IPS DF 4.7 (cell line): ENCODE measurements around the gene EBF4.
"Not testable (repeated sequence)": the region's sequence is repeated elsewhere in the genome, so short reads cannot be mapped to it uniquely, and the experiment has no call there.

ENCODE experiments used
- DNase-seq: peaks from one replicate; pipeline ENCODE4 v3.0.0-alpha.2; 2013; ENCODE audit warnings: low spot score; ENCODE audit errors: extremely low read depth

EBF4 gene

GRCh38 chr20:2794202-2794748 is 101.7 kb downstream of the EBF4 start:
- no peak for DNase-seq

- DNase-seq, result no peak
Observed at GRCh38 chr20:2794866-2795447, 102.4 kb downstream of the EBF4 start.

GRCh38 chr20:2795451-2795850 is 102.9 kb downstream of the EBF4 start:
- DNase-seq, result no peak

GRCh38 chr20:2796011-2796660 is 103.6 kb downstream of the EBF4 start:
- no peak for DNase-seq

GRCh38 chr20:2797136-2797983 is 104.8 kb downstream of the EBF4 start:
- no peak for DNase-seq

- no peak for DNase-seq
Observed at GRCh38 chr20:2798095-2798805, 105.7 kb downstream of the EBF4 start.

- no peak for DNase-seq
Observed at GRCh38 chr20:2798814-2799213, 106.2 kb downstream of the EBF4 start.

GRCh38 chr20:2799271-2799670 is 106.7 kb downstream of the EBF4 start:
- DNase-seq, result no peak

GRCh38 chr20:2799688-2800520 is 107.3 kb downstream of the EBF4 start:
- DNase-seq, result no peak

GRCh38 chr20:2800521-2801285 is 108.1 kb downstream of the EBF4 start, which contains the start of gene CPXM1:
Gene CPXM1, minus strand, starts transcription at chr20:2800627. Its CDS starts 55 bp downstream, at chr20:2800572.
- DNase-seq, result no peak

- DNase-seq, result no peak
Observed at GRCh38 chr20:2801286-2801728, 108.7 kb downstream of the EBF4 start.

- no peak for DNase-seq
Observed at GRCh38 chr20:2804041-2804828, 111.7 kb downstream of the EBF4 start.

GRCh38 chr20:2804852-2805688 is 112.5 kb downstream of the EBF4 start:
- no peak for DNase-seq

- DNase-seq, result no peak
Observed at GRCh38 chr20:2805689-2806350, 113.2 kb downstream of the EBF4 start.

- no peak for DNase-seq
Observed at GRCh38 chr20:2806351-2806701, 113.7 kb downstream of the EBF4 start.

GRCh38 chr20:2807019-2807418 is 114.4 kb downstream of the EBF4 start:
- DNase-seq, result no peak

- not testable (repeated sequence) for DNase-seq
Observed at GRCh38 chr20:2807929-2808328, 115.3 kb downstream of the EBF4 start.

- no peak for DNase-seq
Observed at GRCh38 chr20:2809690-2810089, 117.1 kb downstream of the EBF4 start.
